GM21367 (cell line): Measurements from ENCODE around the gene PPP4R1.
"Not testable (repeated sequence)": the region's sequence is repeated elsewhere in the genome, so short reads cannot be mapped to it uniquely, and the experiment has no call there.

Experiments
- ATAC-seq: cut with Tn5 transposase; IDR thresholded peaks from one replicate; pipeline ENCODE4 v1.9.1; 2021; ENCODE audit not compliant: unreplicated experiment

PPP4R1 gene

DNA sequence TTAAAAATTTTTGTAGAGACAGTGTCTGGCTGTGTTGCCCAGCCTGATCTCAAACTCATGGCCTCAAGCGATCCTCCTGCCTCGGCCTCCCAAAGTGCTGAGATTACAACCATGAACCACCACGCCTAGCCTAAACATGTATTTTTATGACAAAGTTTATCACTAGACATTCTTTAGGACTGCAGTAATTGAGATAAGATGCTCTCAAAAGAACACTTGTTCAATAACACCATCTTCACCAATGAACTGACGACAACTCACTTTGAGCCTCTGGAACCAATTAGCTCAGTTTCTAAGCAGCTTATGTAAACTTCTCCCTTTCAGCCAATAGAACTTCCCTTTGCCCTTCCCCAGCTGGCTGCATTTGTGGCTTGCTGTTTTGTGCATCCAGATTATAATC, 15.3 kb upstream of the PPP4R1 start:
- no peak for ATAC-seq

- ATAC-seq = no peak
Measured at GRCh38 chr18:9628984-9629383, 14.6 kb upstream of the PPP4R1 start.

- ATAC-seq = no peak
Measured at GRCh38 chr18:9627642-9628041, 13.3 kb upstream of the PPP4R1 start.

DNA sequence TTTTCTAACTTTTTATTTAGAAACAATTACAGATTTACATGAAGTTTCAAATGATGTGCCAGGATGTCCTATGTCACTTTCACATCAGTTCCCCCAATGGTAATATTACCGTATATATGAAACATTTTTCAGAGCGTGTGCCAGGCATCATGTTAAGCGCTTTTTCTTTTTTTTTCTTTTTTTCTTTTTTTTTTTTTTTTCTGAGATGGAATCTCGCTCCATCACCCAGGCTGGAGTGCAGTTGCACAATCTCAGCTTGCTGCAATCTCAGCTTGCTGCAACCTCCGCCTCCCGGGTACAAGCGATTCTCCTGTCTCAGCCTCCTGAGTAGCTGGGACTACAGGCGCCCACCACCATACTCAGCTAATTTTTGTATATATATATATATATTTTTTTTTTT, 5.6 kb upstream of the PPP4R1 start:
- no peak for ATAC-seq

- ATAC-seq = no peak
Measured at GRCh38 chr18:9619545-9619944, 5.2 kb upstream of the PPP4R1 start.

DNA sequence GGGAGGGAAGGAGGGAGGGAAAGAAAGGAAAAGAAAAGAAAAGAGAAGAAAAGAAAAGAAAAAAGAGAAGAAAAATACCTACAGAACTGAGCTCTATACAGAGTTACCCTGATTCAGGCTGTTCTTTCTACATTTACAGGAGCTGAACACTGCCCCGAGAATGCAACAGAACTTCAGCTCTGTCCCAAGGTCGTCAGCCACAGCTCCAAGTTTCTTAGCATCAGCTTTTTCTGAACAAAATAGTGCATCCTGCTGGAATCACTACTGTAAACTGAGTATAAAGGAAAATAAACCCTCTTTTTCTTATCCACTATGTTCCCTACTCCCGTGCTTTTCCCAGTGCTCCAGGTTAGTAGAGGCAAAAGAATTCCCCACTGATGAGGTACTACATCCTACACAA, 4.7 kb upstream of the PPP4R1 start:
- no peak for ATAC-seq

GRCh38 chr18:9617006-9617542, 2.7 kb upstream of the PPP4R1 start:
- no peak for ATAC-seq

- ATAC-seq = no peak
Measured at GRCh38 chr18:9616049-9616448, 1.7 kb upstream of the PPP4R1 start.

DNA sequence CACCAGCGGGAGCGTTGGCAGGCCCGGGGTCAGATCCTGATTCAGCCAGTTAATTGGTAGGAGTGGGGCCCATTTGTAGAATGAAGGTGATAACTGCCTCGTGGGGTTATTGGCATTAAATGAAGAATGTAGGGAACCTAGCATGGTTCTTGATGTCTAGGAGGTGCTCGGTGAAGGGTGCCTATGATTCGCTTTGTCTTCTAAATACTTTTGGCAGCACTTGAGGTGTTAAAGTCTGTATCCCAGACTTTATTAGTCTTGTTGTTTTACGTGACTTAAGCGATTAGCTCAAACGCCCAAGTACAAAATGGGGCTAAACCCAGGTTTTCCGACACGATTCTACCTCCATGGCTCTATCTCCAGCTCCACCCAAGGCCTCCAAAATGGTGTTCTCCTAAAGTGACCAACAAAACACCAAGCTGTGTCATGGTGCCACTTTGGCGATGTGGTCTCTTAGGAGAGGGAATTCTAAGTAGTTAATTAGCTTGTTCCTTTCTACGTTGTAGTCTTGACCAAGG, 980 bp upstream of the PPP4R1 start:
- no peak for ATAC-seq

- peak; percentile 24 for ATAC-seq
Measured at GRCh38 chr18:9613550-9614400, 584 bp downstream of the PPP4R1 start.

GRCh38 chr18:9612977-9613376, 1.4 kb downstream of the PPP4R1 start:
- ATAC-seq = no peak

GRCh38 chr18:9612215-9612830, 2.0 kb downstream of the PPP4R1 start:
- ATAC-seq = peak; percentile 46

GRCh38 chr18:9609190-9609589, 5.2 kb downstream of the PPP4R1 start:
- no peak for ATAC-seq

DNA sequence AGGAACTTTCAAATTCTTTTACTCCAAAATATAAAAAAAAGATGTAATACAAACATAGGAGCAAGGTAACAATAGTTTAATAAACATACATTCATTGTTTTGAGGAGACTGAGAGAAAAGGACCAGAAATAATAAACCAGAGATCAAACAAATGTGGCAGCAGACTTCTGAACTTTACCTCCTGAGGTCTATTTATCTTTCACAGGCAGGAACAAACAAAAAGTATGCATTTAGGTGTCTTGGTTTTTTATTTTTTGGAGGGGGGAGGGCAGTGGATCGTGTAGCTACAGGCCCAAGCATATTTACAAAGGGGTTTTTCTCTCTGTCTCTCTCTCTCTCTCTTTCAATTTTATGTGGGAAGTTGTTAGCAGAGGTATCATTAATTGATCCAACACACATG, 5.6 kb downstream of the PPP4R1 start:
- no peak for ATAC-seq

- no peak for ATAC-seq
Measured at GRCh38 chr18:9608298-9608697, 6.1 kb downstream of the PPP4R1 start.

DNA sequence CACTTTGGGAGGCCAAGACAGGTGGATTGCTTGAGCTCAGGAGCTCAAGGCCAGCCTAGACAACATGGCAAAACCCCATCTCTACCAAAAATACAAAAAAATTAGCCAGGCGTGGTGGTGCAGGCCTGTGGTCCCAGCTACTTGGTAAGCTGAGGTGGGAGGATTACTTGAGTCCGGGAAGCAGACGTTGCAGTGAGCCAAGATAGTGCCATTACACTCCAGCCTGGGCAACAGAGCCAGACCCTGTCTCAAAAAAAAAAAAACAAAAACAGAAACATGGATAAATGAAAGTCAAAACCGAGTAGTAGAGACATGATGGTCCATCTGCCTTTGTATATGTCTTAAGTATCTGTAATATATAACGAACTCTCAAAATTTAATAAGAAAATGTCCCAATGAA, 7.2 kb downstream of the PPP4R1 start:
- not testable (repeated sequence) for ATAC-seq

- no peak for ATAC-seq
Measured at GRCh38 chr18:9606039-9606438, 8.3 kb downstream of the PPP4R1 start.

DNA sequence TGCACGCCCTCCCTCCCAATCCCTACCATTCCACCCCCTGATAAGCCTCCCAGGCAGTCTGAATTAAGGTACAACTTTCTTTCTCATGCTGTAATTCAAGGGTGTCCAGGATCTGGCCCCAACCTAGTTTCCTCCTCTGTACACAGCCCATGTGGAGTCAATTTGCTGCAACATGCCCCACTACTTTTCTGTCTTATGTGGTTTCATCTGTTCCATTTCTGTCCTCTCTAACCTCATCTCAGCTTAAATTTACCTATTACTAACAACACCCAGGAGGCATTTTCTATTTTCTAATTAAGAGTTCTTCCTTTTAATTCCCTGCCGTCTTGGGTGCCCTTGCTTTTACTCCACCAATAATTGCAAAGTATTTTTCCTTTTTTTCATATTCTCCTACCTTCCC, 10.0 kb downstream of the PPP4R1 start:
- no peak for ATAC-seq

- no peak for ATAC-seq
Measured at GRCh38 chr18:9599328-9599727, 15.0 kb downstream of the PPP4R1 start.

- no peak for ATAC-seq
Measured at GRCh38 chr18:9597609-9598008, 16.8 kb downstream of the PPP4R1 start.

GRCh38 chr18:9596843-9597526, 17.4 kb downstream of the PPP4R1 start:
- ATAC-seq = no peak

DNA sequence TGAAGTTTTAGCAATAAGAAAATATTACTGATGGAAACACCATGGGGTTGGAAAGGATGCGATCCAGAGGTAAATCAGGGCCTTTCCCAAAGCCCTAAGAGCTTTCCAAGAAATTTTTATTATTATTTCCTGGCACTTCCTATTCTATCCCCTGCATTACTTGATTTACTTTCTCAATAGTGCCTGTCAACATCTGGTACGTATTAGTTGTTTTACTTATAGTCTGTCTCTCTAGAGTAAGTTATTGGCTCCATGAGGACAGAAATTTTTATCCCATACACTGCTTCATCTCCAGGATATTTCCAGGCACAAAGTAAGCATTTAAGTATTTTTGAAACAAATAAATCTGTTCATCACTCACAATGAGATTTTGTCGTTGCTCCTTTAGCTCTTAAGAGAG, 18.1 kb downstream of the PPP4R1 start:
- ATAC-seq = no peak
